Stimulated activated CD4-positive, alpha-beta T cell treated with anti-CD3 and anti-CD28 coated beads, TNF-alpha, amount 100 ng/mL, for 4 hours (primary cell): Measurements from ENCODE around the gene GNAQ.
"Not testable (repeated sequence)": the region's sequence is repeated elsewhere in the genome, so short reads cannot be mapped to it uniquely, and the experiment has no call there.

Source experiments
- DNase-seq, 3 experiments: peaks; one replicate each; pipeline ENCODE4 v3.0.0-alpha.2; 2020; ENCODE audit warnings: low read depth in 3 of 3

GNAQ gene

DNA sequence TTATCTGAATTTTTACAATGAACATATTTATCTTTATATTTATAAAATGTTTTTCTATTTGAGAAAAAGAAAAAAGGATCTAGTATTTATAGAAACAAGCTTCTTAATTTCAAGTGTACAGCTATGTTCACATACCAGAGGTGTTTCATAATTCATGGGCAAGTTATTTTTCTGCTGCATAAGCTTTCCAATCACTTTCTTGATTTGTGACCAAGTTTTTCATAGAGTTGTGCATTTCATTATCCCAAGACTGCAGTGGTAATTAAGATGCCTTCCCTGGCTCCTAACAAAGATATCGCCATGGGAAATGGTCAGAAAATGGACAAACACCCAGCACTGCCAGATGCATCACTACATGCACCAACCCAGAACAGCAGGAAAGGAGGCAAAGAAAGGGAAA, 124.6 kb downstream of the GNAQ start:
- no peak for DNase-seq

DNA sequence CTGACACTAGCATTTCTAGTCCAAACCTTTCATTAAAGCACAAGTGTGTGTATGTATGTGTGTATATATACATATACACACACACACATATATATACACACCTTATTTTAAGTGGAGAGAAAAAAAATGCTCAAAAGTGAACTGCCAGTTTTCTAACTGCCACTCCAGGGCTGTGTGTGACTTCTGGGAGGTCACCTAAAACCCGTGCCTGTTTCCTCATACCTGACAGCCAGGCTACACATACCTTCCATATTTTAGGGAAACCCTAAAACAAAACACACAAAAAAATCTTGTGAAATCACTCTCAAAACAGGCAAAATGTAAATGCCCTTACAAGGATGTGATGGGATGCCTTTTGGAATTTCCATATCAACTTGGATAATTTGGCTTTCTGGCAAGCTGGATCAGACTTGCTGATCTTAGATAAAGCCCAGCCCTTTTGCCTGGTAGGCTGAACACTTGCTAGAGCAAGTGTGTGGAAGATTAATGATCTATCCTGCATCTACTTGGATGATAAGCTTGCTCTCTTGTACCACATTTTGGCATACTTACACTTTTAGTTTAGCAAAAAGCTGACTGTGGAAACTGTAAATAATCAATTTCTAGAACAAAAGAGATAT, 127.8 kb downstream of the GNAQ start:
- DNase-seq = no peak

DNA sequence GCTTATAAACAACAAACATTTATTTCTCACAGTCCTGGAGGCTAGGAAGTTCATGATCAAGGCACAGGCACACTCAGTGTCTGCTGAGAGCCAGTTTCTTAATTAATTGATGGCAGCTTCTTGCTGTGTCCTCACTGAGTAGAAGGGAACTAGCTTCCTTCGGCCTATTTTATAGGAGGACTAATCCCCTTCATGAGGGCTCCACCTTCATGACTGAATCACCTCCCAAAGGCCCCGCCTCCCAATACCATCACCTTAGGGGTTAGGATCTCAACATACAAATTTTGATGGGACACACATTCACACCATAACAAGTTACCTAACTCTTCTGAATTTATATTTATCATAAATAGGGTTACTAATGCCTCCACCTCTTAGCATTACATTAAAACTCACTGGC, 129.8 kb downstream of the GNAQ start:
- DNase-seq = no peak

DNA sequence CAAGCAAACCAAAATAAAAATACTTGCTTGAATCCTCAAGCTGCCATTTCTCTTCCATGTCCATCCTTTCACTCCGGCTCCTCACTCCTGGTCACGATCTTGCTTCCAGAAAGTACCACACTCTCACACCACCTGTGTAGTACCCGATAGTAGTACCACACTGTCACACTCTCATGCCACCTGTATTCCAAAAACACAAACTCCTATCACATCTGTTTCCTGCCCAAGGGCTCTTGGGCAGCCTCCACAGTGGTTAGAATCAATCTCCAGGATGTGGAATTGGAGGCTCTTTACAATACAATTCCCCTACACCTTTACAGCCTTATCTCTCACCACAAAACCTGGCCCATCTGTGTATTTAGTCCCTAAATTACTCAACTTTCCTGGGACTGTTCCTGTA, 130.6 kb downstream of the GNAQ start:
- DNase-seq = no peak

DNA sequence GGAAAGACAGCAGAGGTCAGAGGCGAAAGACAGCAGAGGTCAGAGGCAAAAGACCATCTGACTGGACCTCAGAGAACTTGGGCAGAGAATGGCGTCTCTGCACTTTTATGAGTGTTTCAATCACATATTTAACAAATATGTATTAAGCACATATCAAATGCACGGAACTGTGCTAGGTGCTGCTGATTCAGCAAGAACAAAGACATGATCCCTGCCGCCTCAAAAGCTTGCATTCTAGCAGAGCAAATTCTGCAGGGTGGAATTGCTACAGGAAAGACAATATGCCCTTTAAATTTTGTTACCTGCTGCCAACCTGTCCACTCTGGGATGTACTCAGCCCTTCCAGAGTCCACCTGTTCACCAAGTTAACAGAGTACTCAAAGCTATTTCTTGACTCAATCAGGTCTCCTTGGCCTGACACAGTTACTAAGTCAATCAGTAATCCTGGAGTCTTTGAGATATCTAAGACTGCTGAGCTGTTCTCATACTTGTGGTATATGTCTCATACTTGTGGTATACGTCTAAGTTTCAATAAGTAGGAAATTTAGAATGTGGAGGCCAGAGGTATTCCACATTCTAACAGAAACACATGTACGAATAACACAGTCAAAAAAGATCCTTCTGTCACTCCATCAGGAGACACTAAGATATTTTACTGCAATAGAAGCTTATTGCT, 131.8 kb downstream of the GNAQ start:
- no peak for DNase-seq

DNA sequence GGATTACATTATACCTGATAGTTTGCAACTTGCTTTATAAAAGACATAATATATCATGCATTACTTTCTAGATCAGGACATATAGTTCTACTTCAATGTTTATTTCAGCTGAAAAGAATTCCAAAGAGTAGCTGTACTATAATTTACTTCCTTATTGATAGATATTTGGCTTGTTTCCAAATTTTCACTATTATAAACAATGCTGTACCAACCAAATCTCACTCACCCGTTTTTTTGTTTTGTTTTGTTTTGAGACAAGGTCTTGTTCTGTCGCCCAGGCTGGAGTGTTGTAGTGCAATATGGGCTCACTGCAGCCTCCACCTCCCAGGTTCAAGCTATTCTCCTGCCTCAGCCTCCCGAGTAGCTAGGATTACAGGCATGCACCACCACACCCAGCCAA, 132.7 kb downstream of the GNAQ start:
- DNase-seq = no peak

DNA sequence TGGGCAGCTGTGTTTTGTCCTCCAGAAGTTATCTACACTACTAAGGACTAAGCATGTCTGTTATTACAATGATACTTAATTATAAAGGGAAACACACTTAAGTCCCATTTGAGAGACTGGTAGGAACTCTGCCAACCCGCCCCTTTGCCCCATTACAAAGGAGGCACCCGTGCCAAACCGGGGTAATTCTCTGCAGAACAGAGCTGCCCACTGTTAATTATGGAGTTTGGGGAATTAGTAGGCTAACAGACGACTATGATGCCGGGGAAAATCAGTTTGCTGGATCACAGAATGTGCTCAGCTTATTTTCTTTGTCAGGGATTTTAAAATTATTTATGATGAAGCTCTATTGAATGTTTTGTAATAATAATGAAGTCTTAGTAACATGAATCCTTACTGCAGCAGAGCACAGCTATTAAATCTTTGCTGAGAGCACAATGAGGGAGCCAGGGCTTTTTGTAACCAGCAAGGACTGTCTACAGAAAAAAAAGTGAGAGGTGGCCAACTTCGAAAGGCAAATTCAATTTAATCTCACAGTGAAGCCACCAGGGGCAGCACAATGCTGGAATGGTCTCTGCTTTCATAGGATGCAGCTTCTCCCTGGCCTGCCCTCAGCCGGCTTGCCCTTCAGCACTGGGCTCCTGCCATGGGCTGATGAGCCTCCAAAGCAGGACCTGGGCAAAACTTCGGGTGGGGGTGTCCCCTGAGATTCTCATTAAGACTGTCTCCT, 134.5 kb downstream of the GNAQ start:
- DNase-seq = no peak

DNA sequence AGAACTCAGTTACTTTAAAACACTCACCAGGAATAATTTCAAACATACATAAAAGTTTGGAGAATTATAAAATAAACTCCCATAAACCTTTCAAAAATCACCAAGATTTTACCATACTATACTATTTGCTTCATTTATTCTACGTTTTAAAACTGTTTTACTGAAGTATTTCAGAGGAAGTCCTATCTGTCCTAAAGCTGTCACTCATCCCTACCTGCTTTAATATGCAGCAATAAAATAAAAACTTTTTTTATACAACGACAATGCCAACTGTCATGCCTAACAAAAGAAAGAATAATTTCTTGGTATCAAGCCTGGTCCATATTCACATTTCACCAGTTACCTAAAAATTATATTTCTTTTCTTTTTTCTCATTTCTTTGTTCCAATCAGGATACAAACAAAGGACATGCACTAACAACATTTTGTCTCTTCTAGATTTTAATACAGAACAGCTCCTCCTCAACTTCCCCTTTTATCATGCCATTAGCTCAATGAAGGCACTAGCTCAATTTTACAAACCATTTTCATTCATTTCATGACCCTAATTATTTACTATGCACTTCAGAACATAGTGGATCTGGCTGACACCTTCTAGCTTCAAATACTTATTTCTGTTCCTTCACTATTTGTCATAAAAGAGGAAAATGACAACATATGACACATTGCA, 135.2 kb downstream of the GNAQ start:
- DNase-seq = no peak

DNA sequence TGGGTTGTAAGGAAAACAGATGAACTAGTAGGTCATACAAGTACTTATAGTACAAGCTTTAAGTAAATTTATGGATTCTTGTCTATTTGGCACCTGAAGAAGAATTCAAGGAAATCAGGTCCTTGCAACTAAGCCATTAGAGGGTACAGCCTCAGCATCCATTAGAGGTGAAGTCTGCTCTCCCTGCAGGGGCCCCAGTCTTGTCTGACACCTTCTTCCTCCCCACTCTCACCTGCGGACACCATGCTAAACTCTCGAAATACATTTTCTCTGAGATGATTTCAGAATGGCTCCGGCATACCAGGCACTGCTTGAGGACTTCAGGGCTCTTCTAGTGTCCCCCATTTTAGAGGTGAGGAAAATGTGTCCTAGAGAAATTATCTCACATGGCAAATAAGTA, 137.9 kb downstream of the GNAQ start:
- no peak for DNase-seq

DNA sequence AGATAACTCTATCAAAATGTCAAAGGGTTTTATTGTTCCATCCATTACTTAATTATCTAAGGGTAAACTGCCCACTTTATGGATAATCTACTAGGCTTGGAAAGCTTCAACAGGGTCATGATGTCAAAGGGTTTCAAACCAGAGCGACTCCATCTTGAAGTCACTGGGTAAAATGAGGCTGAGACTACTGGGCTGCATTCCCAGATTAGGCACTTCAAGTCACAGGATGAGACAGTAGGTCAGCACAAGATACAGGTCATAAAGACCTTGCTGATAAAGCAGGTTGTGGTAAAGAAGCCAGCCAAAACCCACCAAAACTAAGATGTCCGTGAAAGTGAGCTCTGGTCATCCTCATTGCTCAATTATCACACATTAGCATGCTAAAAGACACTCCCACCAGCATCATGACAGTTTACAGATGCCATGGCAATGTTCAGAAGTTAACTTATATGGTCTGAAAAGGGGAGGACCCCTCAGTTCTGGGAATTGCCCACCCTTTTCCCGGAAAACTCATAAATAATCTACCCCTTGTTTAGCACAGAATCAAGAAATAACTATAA, 138.6 kb downstream of the GNAQ start:
- DNase-seq = no peak

DNA sequence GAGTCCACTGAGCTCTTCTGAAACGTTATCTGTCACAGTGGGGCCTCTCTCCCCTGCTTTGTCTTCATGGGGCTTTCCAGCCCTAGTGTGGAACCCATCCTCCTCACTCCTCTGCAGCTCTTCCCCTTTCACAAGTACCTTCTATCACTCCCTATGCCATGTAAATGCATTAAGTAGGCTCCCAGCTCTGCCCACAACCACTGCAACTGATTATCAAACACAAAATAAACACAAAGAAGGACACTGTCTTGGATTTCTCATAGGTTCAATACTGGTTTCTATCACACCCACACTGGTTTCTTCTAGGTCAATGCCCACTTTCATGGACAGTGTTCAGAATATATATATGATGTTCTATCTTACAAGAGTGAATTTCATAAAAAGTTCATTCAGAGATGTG, 139.4 kb downstream of the GNAQ start:
- no peak for DNase-seq

DNA sequence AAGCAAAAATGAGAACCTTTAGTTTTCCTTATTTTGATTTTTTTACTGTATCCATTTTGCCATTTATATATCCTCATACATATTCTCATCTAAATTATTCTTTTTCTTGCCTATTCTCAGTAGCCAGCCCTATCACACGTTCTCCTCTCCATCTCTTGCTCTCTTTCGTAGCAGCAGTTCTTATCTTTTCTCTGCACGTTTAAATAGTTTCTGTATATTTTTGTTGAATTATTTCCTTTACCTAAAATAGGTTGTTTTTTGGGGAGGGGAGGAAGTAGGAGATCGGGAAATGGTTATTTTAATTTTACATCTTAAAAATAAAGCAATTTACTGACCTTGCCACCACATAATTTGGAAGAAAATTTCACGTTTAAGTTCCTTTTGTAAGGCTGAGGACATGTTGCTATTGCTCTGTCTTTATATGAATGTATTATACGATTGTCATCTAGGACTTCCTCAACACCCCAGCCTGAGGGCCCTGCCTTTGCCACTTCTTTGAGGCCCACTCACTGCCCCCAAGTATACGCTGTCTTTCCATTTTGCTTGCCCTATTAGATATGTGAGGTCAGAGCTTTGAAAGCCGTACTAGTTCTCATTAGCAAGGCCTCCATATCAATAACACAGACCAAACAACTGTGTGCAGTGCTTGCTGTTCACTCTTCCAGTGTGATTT, 140.3 kb downstream of the GNAQ start:
- no peak for DNase-seq

DNA sequence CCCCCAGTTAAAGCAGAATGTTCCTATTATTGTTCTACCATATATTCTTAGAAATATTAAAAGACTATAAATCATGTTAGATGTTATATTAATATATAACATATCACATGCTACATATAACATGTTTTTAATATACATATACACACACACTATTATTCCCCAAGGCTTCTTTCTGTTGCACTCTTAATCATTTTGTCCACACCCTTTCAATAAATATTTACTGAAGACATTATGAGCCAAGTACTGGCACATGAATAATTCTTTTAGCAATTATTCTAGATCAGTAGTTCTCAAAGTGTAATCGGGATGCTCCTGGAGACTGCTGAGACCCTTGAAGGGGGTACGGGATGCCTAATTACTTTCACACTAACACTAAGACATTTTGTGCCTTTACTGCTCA, 143.9 kb downstream of the GNAQ start:
- no peak for DNase-seq

DNA sequence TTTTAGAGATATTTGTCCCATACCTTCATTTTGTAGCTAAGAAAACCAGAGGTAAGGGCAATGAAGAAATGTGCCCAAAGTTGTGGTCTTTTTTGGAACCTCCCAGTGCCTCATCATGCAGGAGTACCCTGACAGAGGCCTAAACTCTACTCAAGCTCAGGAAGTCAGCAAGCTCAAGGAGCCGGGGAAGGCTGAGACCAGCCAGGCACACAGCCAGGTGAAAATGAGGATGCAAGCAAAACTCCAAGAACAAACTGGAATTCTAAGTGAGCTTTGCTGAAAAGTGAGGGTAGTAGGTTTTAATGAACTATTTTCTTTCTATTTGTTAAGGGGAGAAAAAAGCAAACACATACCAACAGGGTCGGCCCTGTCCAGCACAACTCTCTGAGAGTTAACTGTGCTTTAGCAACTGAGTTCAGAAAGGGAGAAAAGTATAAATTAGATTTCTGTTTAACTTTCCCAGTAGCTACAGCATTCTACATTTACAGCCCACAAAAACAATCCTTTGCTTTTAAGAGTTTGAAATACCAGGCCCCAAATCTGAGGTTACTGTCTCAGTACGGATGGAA, 146.4 kb downstream of the GNAQ start:
- DNase-seq = no peak

DNA sequence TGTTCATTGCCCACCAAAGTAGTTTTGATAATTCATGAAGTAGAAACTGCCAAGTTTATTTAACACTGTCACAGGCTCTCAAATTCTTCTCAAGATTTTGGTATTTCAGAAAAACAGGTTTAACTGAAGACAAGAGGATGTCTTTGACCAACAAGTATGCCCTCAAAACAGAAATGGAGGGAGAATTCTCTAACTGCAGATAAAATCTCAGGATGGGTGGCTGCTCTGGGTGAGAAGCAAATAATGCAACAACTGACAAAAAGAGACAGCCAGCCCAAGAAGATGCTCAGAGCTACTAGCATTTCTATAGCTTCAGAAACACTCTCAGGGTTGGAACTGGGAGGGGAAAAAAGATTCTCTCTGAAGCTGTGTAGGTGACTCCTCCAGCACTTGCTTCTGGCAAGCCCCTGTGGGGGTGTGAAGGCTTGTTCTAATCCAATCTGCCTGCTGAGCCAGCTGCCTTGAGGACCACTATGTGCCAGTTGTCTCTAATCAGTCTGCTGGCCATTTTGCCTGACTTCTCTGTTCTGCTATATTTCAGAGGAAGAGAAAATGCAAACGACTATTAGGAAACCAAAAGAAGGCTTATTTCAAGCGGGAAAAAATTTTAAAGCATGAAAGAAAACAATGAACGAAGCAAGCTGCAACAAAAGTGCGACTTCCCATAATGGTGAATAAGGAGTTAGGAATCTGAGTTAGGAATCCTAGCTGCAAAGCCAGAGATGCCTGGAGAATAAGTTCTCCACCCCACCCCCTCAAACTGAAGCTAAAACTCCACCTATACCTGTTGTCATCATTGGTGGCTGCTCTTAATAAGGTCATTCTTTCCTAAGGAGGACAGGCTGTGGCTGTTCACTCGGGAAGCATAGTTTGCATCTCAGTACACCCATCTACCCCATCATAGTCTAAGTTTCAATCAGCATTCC, 147.5 kb downstream of the GNAQ start:
- no peak for DNase-seq

DNA sequence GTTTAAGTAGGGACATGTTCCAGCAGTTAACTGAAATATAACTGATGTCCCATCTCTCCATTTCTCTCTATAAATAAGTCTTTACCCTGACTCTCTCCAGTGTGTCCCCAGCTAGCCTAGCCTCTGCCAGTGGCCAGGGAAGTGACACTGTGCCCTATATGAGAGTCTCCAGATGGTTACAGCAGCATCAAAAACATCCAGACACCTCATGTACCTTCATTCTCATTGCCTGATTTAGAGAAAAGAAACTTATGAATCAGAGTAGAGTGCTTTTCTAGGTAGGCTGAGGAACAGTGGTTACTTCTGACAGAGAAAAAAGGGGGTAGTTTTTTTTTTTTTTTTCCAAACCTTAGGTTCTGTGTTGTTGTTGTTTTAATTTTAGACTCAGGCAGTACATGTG, 148.5 kb downstream of the GNAQ start:
- no peak for DNase-seq

DNA sequence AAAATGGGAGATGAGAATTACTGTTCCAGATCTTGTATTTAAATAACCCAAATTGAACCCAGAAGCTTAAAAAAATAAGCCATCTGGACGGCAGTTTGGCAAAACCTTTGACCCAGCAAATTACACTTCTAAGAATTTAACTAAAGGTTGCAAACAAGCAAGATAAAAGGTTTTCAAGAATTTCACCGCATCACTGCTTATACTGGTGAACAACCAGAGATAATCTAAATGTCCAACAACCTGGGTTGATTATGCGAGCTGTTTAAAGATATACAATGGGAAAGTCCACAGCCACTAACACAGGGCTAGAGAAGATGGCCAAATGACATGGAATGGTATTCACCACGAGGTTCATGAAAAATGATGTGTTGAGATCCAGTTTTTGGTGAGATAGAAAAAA, 149.3 kb downstream of the GNAQ start:
- no peak for DNase-seq

DNA sequence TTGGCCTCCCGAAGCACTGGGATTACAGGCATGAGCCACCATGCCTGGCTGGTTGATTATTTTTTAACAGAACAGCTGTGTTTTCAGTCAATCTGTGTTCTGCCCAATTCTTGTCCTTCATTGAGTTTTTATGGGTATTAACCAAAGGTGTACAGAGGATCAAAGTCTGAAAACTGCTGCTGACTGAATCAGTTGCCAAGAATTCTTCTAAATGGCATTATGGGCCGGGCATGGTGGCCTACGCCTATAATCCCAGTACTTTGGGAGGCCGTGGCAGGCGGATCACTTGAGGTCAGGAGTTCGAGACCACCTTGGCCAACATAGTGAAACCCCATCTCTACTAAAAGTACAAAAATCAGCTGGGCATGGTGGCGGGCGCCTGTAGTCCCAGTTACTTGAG, 150.0 kb downstream of the GNAQ start:
- DNase-seq = not testable (repeated sequence)

DNA sequence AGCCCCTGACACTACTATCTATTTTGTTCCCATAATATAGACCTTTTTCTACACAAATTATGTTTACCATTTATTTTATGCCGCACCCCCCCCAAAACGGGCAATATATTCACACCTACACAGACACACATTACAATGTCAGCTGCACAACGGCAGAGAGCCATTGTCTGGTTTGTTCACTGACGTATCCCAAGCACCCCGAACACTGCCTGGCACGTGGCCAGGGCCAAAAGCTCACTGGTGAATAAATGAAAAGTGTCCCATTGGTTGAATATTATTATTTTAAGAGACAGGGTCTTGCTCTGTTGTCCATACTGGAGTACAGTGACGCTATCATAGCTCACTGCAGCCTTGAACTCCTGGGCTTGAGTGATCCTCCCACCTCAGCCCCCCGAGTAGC, 150.5 kb downstream of the GNAQ start:
- DNase-seq = no peak

DNA sequence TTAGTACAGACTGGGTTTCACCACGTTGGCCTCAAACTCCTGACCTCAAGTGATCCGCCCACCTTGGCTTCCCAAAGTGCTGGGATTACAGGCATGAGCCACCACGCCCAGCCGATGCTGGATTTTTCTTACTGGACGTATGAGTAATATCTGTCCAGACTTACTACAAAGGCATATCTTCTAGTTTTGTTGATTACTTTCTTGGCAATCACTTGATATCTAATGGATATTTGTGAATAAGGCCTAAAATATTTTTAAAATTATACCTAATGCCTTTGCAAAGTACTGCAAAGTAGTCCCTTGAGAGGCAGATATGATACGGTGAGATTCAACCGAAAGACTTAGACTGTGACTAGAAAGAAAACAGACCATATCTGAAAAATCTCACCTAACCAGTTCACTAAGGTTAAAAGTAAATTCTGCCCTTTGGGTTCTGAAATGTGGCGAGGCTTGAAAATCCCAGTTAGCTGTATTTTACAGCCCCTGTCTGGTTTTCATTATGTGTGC, 152.1 kb downstream of the GNAQ start:
- no peak for DNase-seq
